RWPE2 (cell line): ENCODE results near the gene SCAANT1.

ENCODE experiments used
- ATAC-seq: fragments of 200-7000 bp; cut with Tn5 transposase; 3 replicates; pipeline ENCODE4 v1.9.1; 2021; ENCODE audit warnings: low read depth
- DNase-seq: peaks from one replicate; pipeline ENCODE4 v3.0.0-alpha.2; 2020; ENCODE audit warnings: low spot score
- H3K27ac ChIP-seq: fragments of 450-650 bp; 2 replicates; pipeline ENCODE4 v1.5.1; 2017; ENCODE audit warnings: mild to moderate bottlenecking; ENCODE audit not compliant: poor library complexity, severe bottlenecking
- H3K27me3 ChIP-seq: fragments of 250-450 bp; sonication (Bioruptor Pico); 2 replicates; pipeline ENCODE4 v1.5.1; 2021; ENCODE audit warnings: mild to moderate bottlenecking, moderate library complexity; ENCODE audit not compliant: insufficient read depth, poor library complexity, severe bottlenecking
- H3K36me3 ChIP-seq: fragments of 250-450 bp; sonication (Bioruptor Pico); 2 replicates; pipeline ENCODE4 v1.5.1; 2020; ENCODE audit warnings: low read depth, mild to moderate bottlenecking, moderate library complexity
- H3K4me1 ChIP-seq: fragments of 250-450 bp; sonication (Bioruptor Pico); 2 replicates; pipeline ENCODE4 v1.5.1; 2021; ENCODE audit warnings: mild to moderate bottlenecking, moderate library complexity; ENCODE audit not compliant: insufficient read depth, poor library complexity, severe bottlenecking
- H3K4me3 ChIP-seq: fragments of 250-450 bp; sonication (Bioruptor Pico); 2 replicates; pipeline ENCODE4 v1.5.1; 2021; ENCODE audit warnings: mild to moderate bottlenecking, moderate library complexity; ENCODE audit not compliant: severe bottlenecking
- H3K9me3 ChIP-seq: fragments of 250-450 bp; sonication (Bioruptor Pico); 2 replicates; pipeline ENCODE4 v1.5.1; 2021; ENCODE audit warnings: mild to moderate bottlenecking, moderate library complexity; ENCODE audit not compliant: severe bottlenecking
- TF ChIP-seq, protein P1 (sequence below): fragments of 450-650 bp; IDR thresholded peaks from one replicate; pipeline ENCODE4 v1.5.1; 2017; ENCODE audit warnings: mild to moderate bottlenecking, moderate library complexity; ENCODE audit not compliant: poor library complexity, severe bottlenecking

The SCAANT1 gene

DNA sequence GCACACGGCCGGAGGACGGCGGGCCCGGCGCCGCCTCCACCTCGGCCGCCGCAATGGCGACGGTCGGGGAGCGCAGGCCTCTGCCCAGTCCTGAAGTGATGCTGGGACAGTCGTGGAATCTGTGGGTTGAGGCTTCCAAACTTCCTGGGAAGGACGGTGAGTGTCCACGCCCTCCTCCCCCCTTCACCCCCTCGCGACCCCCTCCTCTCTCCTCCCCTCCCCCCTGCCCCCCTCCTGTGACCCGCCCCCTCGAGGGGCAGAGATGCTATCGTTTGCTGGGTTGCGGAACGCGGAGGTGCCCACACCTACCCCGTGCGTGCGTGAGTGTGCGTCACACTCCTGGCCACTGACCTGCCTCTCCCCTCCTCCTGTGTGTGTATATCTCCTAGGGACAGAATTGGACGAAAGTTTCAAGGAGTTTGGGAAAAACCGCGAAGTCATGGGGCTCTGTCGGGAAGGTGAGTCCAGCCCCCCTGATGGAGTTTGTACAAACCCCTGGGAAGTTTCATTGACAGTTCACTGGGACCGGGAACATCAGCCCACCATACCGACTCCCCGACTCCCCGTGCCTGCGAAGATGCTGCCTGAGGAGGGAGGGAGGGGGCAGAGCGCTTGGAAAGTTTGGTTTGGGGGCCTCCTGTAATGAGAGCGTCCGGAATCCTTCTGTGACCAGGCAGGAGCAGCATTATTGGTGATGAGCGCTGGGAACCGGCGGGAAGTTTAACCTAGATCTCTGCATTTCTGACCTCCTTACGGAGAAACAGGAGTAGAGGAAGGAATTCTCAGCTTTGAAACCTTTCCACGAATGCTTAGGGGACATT is 795 bp upstream of the SCAANT1 start:
- DNase-seq, result peak; percentile 69
- no peaks in the 10 kb centered on the region for H3K27me3 ChIP-seq
- peak; percentile 59 for ATAC-seq
- peaks cover 17% of the 10 kb centered on the region for H3K4me1 ChIP-seq
- TF ChIP-seq, protein P1, sequence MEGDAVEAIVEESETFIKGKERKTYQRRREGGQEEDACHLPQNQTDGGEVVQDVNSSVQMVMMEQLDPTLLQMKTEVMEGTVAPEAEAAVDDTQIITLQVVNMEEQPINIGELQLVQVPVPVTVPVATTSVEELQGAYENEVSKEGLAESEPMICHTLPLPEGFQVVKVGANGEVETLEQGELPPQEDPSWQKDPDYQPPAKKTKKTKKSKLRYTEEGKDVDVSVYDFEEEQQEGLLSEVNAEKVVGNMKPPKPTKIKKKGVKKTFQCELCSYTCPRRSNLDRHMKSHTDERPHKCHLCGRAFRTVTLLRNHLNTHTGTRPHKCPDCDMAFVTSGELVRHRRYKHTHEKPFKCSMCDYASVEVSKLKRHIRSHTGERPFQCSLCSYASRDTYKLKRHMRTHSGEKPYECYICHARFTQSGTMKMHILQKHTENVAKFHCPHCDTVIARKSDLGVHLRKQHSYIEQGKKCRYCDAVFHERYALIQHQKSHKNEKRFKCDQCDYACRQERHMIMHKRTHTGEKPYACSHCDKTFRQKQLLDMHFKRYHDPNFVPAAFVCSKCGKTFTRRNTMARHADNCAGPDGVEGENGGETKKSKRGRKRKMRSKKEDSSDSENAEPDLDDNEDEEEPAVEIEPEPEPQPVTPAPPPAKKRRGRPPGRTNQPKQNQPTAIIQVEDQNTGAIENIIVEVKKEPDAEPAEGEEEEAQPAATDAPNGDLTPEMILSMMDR, result no peak
- peak overlapping the region; percentile 85 for H3K4me3 ChIP-seq
- no peaks in the 10 kb centered on the region for H3K9me3 ChIP-seq
- peak overlapping the region; percentile 78 for H3K27ac ChIP-seq
- H3K36me3 ChIP-seq, result peaks cover 37% of the 10 kb centered on the region

DNA sequence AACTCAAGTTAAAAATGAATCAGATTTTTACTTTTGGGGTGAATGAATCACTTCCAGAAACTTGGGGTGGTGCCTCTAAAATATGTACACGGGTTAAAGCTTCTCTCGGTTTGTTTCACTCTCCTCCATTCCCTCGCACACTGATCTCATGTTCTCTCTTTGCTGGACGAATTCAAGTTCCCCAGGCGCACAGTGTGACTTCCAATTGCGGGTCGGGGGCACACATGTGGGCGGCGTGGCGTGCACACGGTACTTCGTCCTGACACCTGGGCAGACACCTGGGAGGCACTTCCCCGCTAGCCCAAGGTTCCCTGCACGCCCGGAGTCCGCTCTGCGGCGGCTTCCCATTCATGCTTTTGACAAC is 692 bp downstream of the SCAANT1 start:
- Histone ChIP-seq H3K4me3 (peak overlapping the region; percentile 85), H3K27ac (peak overlapping the region; percentile 78)

DNA sequence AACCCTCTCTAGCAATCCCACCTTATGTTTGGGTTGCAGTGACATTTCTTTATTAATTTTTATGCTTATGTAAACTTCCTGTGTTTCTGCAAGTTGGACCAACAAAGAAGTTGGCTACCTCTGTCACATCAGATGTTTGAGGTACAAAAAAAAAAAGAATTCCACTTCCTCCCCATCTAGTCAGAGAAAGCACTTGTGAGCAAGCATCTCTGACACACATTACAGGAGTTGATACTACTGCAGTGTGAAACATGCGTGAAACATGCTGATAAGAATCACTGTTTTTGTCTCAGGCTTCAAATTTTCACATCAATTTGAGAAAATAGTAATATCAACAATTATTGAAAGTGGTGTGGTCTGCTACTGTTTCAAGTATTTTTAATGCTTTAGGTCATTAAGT is 1.3 kb downstream of the SCAANT1 start:
- Histone ChIP-seq H3K36me3 (peaks cover 18% of the 10 kb centered on the region), H3K4me1 (peaks cover 16% of the 10 kb centered on the region), H3K4me3 (peak overlapping the region; percentile 85), H3K27ac (peak overlapping the region; percentile 78), H3K9me3 (no peaks in the 10 kb centered on the region), H3K27me3 (no peaks in the 10 kb centered on the region)
- no peak for DNase-seq
- TF ChIP-seq, protein P1, result no peak
- no peak for ATAC-seq

More for the DNA sequence above, 692 bp downstream of the SCAANT1 start:
- H3K9me3 ChIP-seq, result no peaks in the 10 kb centered on the region
- no peaks in the 10 kb centered on the region for H3K27me3 ChIP-seq
- H3K36me3 ChIP-seq, result peaks cover 24% of the 10 kb centered on the region
- ATAC-seq (no peak; the same call in 2 of the 3 replicates), DNase-seq (no peak)
- peaks cover 16% of the 10 kb centered on the region for H3K4me1 ChIP-seq
- TF ChIP-seq, protein P1, result no peak

DNA sequence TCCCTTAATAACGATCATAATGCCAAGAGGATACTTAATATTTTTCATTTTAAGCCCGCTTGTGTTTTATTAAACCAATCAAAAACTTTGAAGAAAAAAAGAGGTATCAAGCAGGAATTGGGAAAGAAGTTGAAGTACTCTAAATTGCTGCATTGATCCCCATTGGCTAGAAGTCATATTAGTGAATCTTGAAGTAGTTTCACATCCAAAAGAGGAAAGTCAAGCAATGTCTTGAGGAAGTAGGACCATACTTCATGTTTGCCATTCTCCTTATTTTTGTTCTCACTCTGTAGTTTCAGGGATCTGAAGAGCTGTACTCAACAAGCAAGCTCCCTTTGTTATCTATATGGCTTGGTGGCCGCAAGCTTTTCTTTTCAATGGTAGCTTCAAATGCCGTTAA is 2.2 kb downstream of the SCAANT1 start:
- Histone ChIP-seq H3K4me3 (no peak overlapping the region), H3K27me3 (no peaks in the 10 kb centered on the region), H3K9me3 (no peaks in the 10 kb centered on the region), H3K4me1 (peaks cover 16% of the 10 kb centered on the region), H3K36me3 (peaks cover 10% of the 10 kb centered on the region), H3K27ac (no peak overlapping the region)
- ATAC-seq, result no peak
- TF ChIP-seq, protein P1, result no peak
- no peak for DNase-seq

DNA sequence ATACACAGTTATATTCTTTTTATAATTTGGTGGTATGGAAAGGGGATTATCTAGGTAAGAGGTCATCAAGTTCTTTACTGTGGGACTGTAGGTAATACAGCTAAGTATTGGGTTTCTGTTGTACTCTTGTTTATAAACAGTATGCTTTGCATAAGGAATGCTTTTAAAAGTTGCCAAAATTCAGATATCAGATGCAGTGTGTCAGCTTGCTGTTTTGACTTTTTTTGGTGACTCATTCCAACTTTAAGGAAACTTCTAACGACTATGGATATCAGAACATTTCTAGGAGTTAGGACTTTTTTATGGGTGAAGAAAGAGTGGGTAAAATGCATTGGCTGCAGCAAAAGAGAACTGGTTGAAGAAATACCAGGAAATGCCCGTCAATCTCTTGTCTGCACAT is 2.8 kb downstream of the SCAANT1 start:
- H3K4me1 ChIP-seq, result peaks cover 14% of the 10 kb centered on the region
- H3K4me3 ChIP-seq, result no peak overlapping the region
- peaks cover 4% of the 10 kb centered on the region for H3K36me3 ChIP-seq
- no peaks in the 10 kb centered on the region for H3K9me3 ChIP-seq
- no peaks in the 10 kb centered on the region for H3K27me3 ChIP-seq
- TF ChIP-seq, protein P1, result no peak
- ATAC-seq (no peak), DNase-seq (no peak)
- no peak overlapping the region for H3K27ac ChIP-seq
